SW 1271 (cell line): ENCODE results near the gene DLK1.

Experiments
- DNase-seq, 2 experiments: peaks; one replicate each; lab custom pipeline; 2025; lab: John Stamatoyannopoulos, UW

DLK1 gene

DNA sequence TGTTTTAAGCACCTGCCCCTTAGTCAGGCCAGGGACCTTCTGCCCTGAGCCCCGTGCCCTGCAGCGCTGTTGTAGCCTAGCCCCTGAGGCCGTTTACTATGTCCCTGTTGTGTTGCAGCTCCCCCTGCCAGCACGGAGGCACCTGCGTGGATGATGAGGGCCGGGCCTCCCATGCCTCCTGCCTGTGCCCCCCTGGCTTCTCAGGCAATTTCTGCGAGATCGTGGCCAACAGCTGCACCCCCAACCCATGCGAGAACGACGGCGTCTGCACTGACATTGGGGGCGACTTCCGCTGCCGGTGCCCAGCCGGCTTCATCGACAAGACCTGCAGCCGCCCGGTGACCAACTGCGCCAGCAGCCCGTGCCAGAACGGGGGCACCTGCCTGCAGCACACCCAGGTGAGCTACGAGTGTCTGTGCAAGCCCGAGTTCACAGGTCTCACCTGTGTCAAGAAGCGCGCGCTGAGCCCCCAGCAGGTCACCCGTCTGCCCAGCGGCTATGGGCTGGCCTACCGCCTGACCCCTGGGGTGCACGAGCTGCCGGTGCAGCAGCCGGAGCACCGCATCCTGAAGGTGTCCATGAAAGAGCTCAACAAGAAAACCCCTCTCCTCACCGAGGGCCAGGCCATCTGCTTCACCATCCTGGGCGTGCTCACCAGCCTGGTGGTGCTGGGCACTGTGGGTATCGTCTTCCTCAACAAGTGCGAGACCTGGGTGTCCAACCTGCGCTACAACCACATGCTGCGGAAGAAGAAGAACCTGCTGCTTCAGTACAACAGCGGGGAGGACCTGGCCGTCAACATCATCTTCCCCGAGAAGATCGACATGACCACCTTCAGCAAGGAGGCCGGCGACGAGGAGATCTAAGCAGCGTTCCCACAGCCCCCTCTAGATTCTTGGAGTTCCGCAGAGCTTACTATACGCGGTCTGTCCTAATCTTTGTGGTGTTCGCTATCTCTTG is 7.6 kb downstream of the DLK1 start:
- no peak for DNase-seq

- DNase-seq, result no peak
These were observed 8.6 kb downstream of the DLK1 start for GRCh38 chr14:100735271-100735670.

DNA sequence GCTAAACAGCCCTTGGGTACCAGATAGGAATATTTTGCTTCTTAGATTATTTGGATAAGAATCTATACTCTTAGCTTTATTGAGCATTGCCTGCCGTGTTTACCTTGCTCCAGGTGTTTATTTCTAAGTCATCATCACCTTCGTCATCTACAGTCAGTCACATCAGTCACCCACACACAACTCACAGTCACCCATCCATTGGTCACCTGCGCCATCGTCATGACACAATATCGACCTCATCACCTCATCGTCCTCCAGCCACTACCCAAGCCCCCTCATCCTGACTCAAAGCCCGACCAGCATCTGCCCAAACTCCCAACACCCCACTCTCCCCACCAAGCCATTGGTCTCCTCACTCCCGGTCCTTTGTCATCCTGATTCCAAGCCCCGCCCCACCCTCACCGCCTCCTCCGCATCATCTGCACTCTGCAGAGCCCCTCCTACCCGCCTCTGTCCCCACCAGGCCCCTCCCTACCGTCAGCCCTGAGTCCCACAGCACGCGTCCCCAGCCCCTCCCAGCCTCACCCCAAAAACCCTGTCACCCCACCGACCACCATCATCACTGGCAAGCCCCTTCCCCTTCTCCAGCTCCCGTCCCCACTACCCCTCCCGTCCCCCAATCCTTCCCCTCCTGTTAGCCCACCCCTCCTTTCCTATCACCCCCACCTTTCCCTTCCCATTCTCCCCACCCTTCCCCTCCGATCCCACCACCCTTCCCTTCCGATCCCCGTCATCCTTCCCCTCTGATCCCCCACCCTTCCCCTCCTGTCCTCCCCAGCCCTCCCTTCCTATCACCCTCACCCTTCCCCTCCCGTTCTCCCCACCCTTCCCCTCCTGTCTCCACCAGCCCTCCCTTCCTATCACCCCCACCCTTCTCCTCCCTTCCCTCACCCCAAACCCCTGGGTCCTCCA is 9.8 kb downstream of the DLK1 start:
- no peak for DNase-seq

DNA sequence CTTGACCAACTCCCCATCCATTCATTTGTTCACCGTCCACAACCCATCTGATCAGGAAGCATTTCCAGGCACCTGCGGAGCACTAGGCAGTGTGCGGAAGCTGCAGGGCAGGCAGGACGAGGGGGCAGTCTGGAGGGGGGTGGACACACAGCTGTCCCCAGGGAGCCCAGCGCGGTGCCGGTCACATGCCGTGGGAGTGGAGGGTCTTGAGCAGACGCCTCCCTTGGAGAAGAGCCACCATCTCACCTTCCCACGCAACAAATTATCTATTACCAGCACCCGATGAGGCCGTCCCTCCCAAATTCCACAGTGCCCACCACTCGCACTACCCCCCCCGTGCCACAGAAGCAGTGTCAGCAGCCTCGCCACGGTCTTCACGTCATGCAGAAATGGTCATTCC is 10.8 kb downstream of the DLK1 start:
- no peak for DNase-seq

- no peak for DNase-seq
These were observed 11.6 kb downstream of the DLK1 start for GRCh38 chr14:100738269-100738691.

GRCh38 chr14:100738704-100739131 is 12.0 kb downstream of the DLK1 start:
- DNase-seq, result no peak

GRCh38 chr14:100739306-100739705 is 12.6 kb downstream of the DLK1 start:
- no peak for DNase-seq

- DNase-seq, result no peak
These were observed 13.6 kb downstream of the DLK1 start for GRCh38 chr14:100740196-100740825.

DNA sequence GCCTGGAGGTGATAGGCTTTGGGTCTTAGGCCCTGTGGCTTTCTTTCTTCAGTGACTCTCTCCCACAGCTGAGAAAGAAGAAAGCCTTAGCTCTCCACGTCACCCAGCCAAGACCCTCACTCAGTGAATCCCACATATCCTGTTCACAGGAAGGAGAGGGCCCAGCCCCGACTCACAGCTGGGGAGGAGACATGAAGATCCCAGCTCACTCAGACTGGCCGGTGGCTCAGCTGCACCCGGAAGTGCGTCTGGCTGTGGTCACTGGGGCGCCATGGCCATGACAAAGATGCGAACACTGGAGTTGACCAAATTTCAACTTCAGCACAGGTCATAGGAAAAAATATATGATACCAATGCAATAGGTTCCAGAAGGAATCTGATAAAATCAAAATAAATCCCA is 14.2 kb downstream of the DLK1 start:
- no peak for DNase-seq

- DNase-seq, result no peak
These were observed 15.3 kb downstream of the DLK1 start for GRCh38 chr14:100741966-100742365.

- no peak for DNase-seq
These were observed 19.6 kb downstream of the DLK1 start for GRCh38 chr14:100746326-100746725.

DNA sequence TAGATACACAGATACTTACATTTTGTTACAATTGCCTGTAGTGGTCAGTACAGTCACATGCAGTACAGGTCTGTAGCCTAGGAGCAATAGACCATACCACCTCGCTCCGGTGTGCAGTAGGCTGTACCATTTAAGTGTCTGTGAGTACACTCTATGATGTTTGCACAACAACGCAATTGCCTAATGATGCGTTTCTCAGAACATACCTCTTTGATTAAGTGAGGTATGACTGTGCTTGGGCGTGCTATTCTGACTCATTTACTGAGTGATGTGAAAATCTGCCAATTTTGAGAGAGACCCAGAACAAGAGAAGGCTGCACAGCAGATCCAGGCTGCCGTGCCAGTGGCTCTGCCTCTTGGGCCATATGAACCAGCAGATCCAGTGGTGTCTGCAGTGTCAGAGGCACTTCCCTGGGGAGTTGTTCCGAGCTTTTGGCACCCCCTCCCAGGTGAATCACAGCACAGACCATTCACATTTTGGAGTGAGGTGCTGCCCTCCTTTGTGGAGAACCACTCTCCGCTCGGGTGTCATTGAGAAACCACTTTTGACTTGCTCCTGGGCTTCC is 20.4 kb downstream of the DLK1 start:
- peak in 1 of 2 experiments; percentile 24 for DNase-seq

- no peak for DNase-seq
These were observed 21.0 kb downstream of the DLK1 start for GRCh38 chr14:100747736-100748135.

DNA sequence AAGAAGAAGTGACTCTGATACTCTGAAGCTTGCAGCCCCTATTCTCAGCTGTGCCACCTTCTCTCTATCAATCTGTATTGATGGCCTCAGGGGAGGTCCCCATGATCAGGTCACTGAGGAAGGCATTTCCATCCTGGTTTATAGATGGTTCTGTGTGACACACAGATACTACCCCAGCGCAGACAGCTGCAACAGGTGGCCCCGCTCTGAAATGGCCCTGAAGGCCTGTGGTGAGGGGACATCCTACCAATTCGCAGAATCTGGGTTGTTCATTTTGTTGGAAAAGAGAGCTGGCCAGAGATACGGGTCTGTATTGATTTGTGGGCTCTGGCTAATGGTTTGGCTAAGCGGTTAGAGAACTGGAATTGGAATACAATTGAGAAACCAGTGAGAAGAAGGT is 21.7 kb downstream of the DLK1 start:
- no peak for DNase-seq

DNA sequence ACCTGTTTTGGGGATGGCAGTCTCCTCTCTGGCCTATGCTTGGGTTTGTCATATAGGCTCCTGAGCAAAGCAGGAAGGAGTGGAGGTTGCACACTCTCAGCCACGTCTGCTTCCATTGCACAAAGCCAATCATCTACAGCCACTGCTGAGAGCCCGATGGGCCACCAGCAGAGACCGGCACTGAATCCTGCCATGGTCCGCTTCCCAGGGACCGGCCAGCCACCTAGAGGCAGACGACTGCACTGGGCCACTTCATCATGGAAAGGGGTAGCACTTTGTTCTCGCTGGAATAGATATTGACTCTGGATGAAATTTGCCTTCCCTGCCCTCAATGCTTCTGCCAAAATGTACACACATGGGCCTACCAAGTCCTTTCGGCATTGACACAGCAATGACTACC is 22.3 kb downstream of the DLK1 start:
- no peak for DNase-seq

DNA sequence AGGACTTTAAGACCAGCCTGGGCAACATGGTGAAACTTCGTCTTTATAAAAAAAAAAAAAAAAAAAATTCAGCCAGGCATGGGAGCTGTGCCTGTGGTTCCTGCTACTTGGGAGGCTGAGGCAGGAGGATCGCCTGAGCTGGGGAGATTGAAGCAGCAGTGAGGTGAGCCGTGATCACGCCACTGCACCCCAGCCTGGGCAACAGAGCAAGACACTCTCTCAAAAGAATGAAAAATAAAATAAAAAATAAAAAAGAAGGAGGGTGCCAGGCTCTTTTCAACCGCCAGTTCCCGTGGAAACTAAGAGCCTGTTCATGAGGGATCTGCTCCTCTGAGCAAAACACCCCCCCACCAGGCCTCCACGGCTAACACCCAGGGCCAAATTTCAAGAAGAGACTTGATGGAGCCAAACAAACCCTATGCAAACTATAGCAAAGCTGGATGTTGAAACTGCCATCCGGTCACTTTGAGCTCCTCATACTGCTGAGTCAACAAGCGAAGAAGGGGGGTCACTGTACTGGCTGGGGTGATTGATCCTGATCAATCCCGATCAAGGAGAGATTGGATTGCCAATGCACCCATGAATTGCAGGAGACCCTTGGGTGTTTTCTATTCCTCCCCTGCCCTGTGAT is 23.4 kb downstream of the DLK1 start:
- no peak for DNase-seq

GRCh38 chr14:100750762-100751699 is 24.3 kb downstream of the DLK1 start:
- no peak for DNase-seq

GRCh38 chr14:100754020-100754419 is 27.3 kb downstream of the DLK1 start:
- no peak for DNase-seq

GRCh38 chr14:100755649-100756048 is 29.0 kb downstream of the DLK1 start:
- peak in 1 of 2 experiments; percentile 28 for DNase-seq

DNA sequence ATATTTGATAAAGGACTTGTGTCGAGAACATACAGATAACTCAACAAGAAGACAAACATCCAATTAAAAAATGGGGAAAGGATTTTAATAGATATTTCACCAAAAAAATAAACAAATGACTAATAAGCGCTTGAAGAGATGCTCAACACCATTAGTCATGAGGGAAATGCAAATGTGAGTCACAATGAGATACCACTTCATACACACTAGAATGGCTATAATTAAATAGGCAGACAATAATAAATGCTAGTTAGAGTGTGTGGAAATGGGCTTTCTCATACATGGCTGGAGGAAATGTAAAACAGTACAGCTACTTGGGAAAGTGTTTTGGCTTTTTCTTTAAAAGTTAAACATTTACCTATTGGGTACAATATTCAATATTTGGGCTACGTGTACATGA is 34.8 kb downstream of the DLK1 start:
- peak in 1 of 2 experiments; percentile 58 for DNase-seq
